ENCODE data around the gene CTTN.

GRCh38 chr11:70384566-70385152 is 13.7 kb upstream of the CTTN start:
- TF ChIP-seq ZNF274 (IDR thresholded peaks at IDR 0.05; ENCODE audit: low read depth, low read length), result no peak
- no peak for TF ChIP-seq YY1 (IDR thresholded peaks at IDR 0.05; ENCODE audit: insufficient read depth, insufficient read length)
- no peak for TF ChIP-seq SUZ12 (IDR thresholded peaks at IDR 0.05; ENCODE audit: extremely low read depth, insufficient read depth, insufficient read length)

Data from NT2/D1 (cell line).